CD4-positive, alpha-beta T cell (primary cell): Measurements from ENCODE around the gene POU2F3. TPM values are rescaled to one million over a fixed set of nuclear protein-coding genes. Genes with fewer than 3 reads are reported as not detected.

ENCODE experiments used
- ATAC-seq: fragments of 200-7000 bp; cut with Tn5 transposase; one replicate; pipeline ENCODE4 v1.10.0; 2022; ENCODE audit warnings: mild to moderate bottlenecking; ENCODE audit not compliant: poor library complexity
- CTCF ChIA-PET: fragments of 350-600 bp; sonication (Branson Sonifier 250); formaldehyde crosslinking; loops from one replicate; lab custom pipeline; 2021; ENCODE audit warnings: antibody characterized with exemption, inconsistent platforms; lab: Charles Lee
- POLR2A ChIA-PET: fragments of 350-600 bp; sonication (Branson Sonifier 250); formaldehyde crosslinking; loops from one replicate; lab custom pipeline; 2021; ENCODE audit warnings: antibody characterized with exemption, inconsistent platforms; lab: Charles Lee
- DNase-seq, 14 experiments: peaks; one replicate each; pipeline ENCODE4 v3.0.0-alpha.2; 2013 to 2020; ENCODE audit warnings: mixed read lengths in 2 of 14
- H3K27ac ChIP-seq, 2 donors: one replicate each; pipeline versions ENCODE4 v1.5.1 to v1.7.0; 2013; ENCODE audit warnings: low read length in 2 of 2, low read depth in 1 of 2, mild to moderate bottlenecking in 1 of 2
- H3K27me3 ChIP-seq, 2 experiments: 1 replicate in 1 of 2; 2 replicates in 1 of 2; pipeline versions ENCODE4 v1.6.1 to v1.7.0; 2013; ENCODE audit warnings: low read length in 2 of 2, control low read depth in 1 of 2, mild to moderate bottlenecking in 1 of 2, moderate library complexity in 1 of 2; ENCODE audit not compliant: insufficient read depth in 2 of 2, control insufficient read depth in 1 of 2
- H3K36me3 ChIP-seq: one replicate; pipeline ENCODE4 v1.6.1; 2013; ENCODE audit warnings: low read length, control low read depth; ENCODE audit not compliant: insufficient read depth
- H3K4me1 ChIP-seq: one replicate; pipeline ENCODE4 v1.6.1; 2013; ENCODE audit warnings: low read length, control low read depth; ENCODE audit not compliant: insufficient read depth
- H3K4me3 ChIP-seq: one replicate; pipeline ENCODE4 v1.5.1; 2013; ENCODE audit warnings: mild to moderate bottlenecking, low read length, moderate library complexity
- H3K9me3 ChIP-seq, 2 experiments: 1 replicate in 1 of 2; 2 replicates in 1 of 2; pipeline versions ENCODE4 v1.6.1 to v1.7.0; 2013; ENCODE audit warnings: low read length in 2 of 2, mild to moderate bottlenecking in 2 of 2, control low read depth in 1 of 2, moderate library complexity in 1 of 2; ENCODE audit not compliant: control insufficient read depth in 1 of 2, insufficient read depth in 1 of 2
- H3K27ac Mint-ChIP-seq: one replicate; pipeline ENCODE4 v1.8.0; 2020; ENCODE audit warnings: mixed read lengths
- H3K27me3 Mint-ChIP-seq: one replicate; pipeline ENCODE4 v1.8.0; 2021; ENCODE audit warnings: mixed read lengths
- H3K36me3 Mint-ChIP-seq: one replicate; pipeline ENCODE4 v1.8.0; 2021; ENCODE audit warnings: low read depth, mixed read lengths
- H3K4me1 Mint-ChIP-seq: one replicate; pipeline ENCODE4 v1.8.0; 2021; ENCODE audit warnings: low read depth, mixed read lengths
- H3K4me3 Mint-ChIP-seq: one replicate; pipeline ENCODE4 v1.8.0; 2020; ENCODE audit warnings: mild to moderate bottlenecking, mixed read lengths
- H3K9me3 Mint-ChIP-seq: one replicate; pipeline ENCODE4 v1.8.0; 2020; ENCODE audit warnings: mixed read lengths
- intact Hi-C, 2 experiments: fragments of 100-400 bp; cut with DNase I in 1 of 2; cut with micrococcal nuclease in 1 of 2; formaldehyde crosslinking; loops; one replicate each; pipeline versions ENCODE4 v1.15.1 to v1.9.0; 2023 to 2025; cut with DNase I, micrococcal nuclease
- total RNA-seq, 174 experiments: library from RNA in 2 of 174; stranded (reverse) in 2 of 174; gene quantifications; one replicate each; pipeline ENCODE4 v1.2.3 and lab custom pipeline; 2021 to 2026
- TF ChIP-seq, protein P1 (sequence below): fragments of 200-600 bp; IDR thresholded peaks from one replicate; pipeline ENCODE4 v1.8.0; 2022; ENCODE audit warnings: antibody characterized with exemption, mild to moderate bottlenecking

The POU2F3 gene
- total RNA-seq, 2 experiments from 2014 or later, result not detected

GRCh38 chr11:120330045-120330444, 90.1 kb downstream of the POU2F3 start:
- Histone ChIP-seq H3K9me3 (no peaks in the 10 kb centered on the region), H3K27ac (no peak overlapping the region), H3K4me1 (peaks cover 7% of the 10 kb centered on the region), H3K27me3 (peaks cover 28 to 49% of the 10 kb centered on the region in 2 experiments), H3K4me3 (no peak overlapping the region), H3K36me3 (no peaks in the 10 kb centered on the region)
- H3K9me3 Mint-ChIP-seq, result no peaks in the 10 kb centered on the region
- TF ChIP-seq, protein P1, sequence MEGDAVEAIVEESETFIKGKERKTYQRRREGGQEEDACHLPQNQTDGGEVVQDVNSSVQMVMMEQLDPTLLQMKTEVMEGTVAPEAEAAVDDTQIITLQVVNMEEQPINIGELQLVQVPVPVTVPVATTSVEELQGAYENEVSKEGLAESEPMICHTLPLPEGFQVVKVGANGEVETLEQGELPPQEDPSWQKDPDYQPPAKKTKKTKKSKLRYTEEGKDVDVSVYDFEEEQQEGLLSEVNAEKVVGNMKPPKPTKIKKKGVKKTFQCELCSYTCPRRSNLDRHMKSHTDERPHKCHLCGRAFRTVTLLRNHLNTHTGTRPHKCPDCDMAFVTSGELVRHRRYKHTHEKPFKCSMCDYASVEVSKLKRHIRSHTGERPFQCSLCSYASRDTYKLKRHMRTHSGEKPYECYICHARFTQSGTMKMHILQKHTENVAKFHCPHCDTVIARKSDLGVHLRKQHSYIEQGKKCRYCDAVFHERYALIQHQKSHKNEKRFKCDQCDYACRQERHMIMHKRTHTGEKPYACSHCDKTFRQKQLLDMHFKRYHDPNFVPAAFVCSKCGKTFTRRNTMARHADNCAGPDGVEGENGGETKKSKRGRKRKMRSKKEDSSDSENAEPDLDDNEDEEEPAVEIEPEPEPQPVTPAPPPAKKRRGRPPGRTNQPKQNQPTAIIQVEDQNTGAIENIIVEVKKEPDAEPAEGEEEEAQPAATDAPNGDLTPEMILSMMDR, result no peak
- no peak for ATAC-seq
- H3K27ac Mint-ChIP-seq, result no peak overlapping the region
- POLR2A ChIA-PET, result no interaction called here
- no peaks in the 10 kb centered on the region for H3K36me3 Mint-ChIP-seq
- CTCF ChIA-PET, result no interaction called here
- H3K4me1 Mint-ChIP-seq, result peaks cover 24% of the 10 kb centered on the region
- intact Hi-C loops, result loop anchor here (5.0 to 10.0 kb wide), 3 partner anchors 182 to 782 kb away; partner anchors contain the start of gene GRIK4 (in 1 of the 2)
- H3K4me3 Mint-ChIP-seq, result no peak overlapping the region
- H3K27me3 Mint-ChIP-seq, result peaks cover 75% of the 10 kb centered on the region
- DNase-seq, result no peak

DNA sequence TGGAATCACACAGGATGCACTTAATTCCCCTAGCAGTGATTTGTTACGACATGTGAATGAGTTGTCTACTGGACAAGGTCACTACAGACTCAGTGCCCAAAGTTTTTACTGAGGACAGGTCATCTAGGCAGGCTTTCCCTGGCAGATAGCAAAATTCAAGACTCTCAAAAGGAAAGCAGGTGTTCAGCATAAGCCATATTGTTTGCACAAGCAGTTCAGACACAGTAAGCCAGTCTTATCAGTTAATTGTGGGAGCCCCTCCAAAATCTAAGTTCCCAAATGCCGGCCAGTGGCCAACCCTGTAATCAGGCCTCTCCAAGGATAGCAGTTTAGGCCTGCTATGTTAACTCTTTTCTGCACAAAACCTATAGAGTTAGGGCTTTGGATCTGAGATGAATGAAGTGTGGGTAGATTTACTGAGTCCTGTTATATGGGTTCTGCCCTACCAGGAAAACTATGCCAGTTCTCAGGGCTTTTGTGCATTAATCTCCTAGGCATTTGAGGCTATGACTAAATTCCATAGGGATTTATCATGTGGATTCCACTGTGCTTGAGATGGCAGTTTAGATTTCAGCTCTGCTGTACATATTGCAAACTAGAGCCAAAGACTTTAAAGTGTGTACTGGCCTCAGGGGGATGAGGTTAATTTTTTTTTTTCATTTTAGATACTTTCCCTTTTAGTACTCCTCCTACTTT, 91.5 kb downstream of the POU2F3 start:
- H3K9me3 Mint-ChIP-seq, result no peaks in the 10 kb centered on the region
- no peak overlapping the region for H3K4me3 Mint-ChIP-seq
- H3K4me1 Mint-ChIP-seq, result peaks cover 18% of the 10 kb centered on the region
- Histone ChIP-seq H3K9me3 (peaks cover 0 to 4% of the 10 kb centered on the region in 2 experiments), H3K27ac (no peak overlapping the region), H3K27me3 (peaks cover 18 to 35% of the 10 kb centered on the region in 2 experiments), H3K4me1 (peaks cover 12% of the 10 kb centered on the region), H3K4me3 (no peak overlapping the region), H3K36me3 (no peaks in the 10 kb centered on the region)
- no peaks in the 10 kb centered on the region for H3K36me3 Mint-ChIP-seq
- H3K27me3 Mint-ChIP-seq, result peaks cover 67% of the 10 kb centered on the region
- CTCF ChIA-PET, result no interaction called here
- ATAC-seq, result no peak
- POLR2A ChIA-PET, result no interaction called here
- DNase-seq, result no peak
- intact Hi-C loops, result loop anchor here (5.0 to 10.0 kb wide), 3 partner anchors 181 to 781 kb away; partner anchors contain the start of gene GRIK4 (in 1 of the 2)
- H3K27ac Mint-ChIP-seq, result no peak overlapping the region
- TF ChIP-seq, protein P1, result no peak

DNA sequence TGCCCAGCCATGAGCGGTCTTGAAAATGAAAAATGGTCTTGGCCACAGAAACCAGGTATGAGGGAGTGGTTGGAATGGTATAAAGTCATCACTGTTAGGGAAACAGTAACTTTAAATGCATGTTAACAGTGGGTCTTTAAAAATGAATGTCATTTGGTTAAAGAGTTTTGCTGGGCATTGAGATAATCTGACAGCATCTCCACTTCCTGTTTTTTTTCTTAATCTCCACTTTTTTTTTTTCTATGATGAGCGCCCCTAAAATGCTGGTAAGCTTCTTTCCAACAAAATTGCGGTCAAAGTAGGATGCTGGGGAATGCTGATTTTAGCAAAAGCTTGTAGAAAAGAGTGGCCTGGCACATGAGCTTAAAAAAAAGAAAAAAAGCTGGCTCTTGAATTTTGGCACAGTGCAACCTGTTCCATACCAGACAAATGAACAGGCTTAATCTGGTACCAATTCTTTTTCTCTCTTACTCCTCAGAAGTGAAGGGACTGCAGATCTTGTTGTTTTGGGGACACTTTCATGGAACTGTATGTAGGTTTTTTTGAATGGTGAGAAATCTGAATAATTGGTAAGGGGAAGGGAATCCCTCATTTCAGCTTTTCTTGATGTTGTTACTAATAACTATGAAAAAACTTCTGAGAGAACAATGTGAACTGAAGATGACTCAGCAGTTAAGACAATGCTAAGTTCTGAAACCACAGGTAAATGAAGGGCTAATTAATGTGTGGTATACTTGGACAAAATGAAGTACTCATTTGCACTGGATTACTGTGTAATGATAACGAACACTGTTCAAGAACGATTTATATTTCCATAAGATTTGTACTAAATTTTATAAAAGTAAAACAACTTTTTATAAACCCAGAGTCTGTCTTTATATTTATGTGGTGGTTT, 93.1 kb downstream of the POU2F3 start:
- peaks cover 24 to 37% of the 10 kb centered on the region in 2 experiments for H3K27me3 ChIP-seq
- H3K4me3 ChIP-seq, result no peak overlapping the region
- Mint-ChIP-seq H3K4me3 (no peak overlapping the region), H3K9me3 (no peaks in the 10 kb centered on the region), H3K27ac (no peak overlapping the region), H3K27me3 (peaks cover 65% of the 10 kb centered on the region), H3K4me1 (peaks cover 20% of the 10 kb centered on the region), H3K36me3 (no peaks in the 10 kb centered on the region)
- intact Hi-C loops, result loop anchor here (2.0 to 10.0 kb wide), 4 partner anchors 179 to 860 kb away; partner anchors contain the start of gene GRIK4 (in 1 of the 2)
- POLR2A ChIA-PET, result no interaction called here
- no peak overlapping the region for H3K27ac ChIP-seq
- H3K36me3 ChIP-seq, result no peaks in the 10 kb centered on the region
- H3K4me1 ChIP-seq, result peaks cover 22% of the 10 kb centered on the region
- ATAC-seq, result no peak
- CTCF ChIA-PET, result no interaction called here
- DNase-seq, result no peak
- TF ChIP-seq, protein P1, result no peak
- peaks cover 0 to 4% of the 10 kb centered on the region in 2 experiments for H3K9me3 ChIP-seq
